Adrenal gland (tissue), 12 donors: ENCODE results near the gene MRPL54. TPM values are rescaled to one million over a fixed set of nuclear protein-coding genes. Genes with fewer than 3 reads are reported as not detected.
"Not testable (repeated sequence)": the region's sequence is repeated elsewhere in the genome, so short reads cannot be mapped to it uniquely, and the experiment has no call there.

Experiments used
- DNase-seq, 7 donors: peaks; one replicate each; pipeline ENCODE4 v3.0.0-alpha.2; 2019 to 2020
- H3K27ac ChIP-seq, 5 donors: fragments of 200-600 bp; sonication (generic) in 4 of 5; 1 replicate in 3 of 5; 2 replicates in 2 of 5; pipeline versions ENCODE4 v1.5.1 to v1.8.0; 2016 to 2020; ENCODE audit warnings: mild to moderate bottlenecking in 1 of 5
- H3K27me3 ChIP-seq: fragments of 200-600 bp; 2 replicates; pipeline ENCODE4 v1.8.0; 2021
- H3K36me3 ChIP-seq, 2 donors: fragments of 200-600 bp; replicated peaks in 1 of 2; 1 replicate in 1 of 2; 2 replicates in 1 of 2; pipeline versions ENCODE4 v1.5.1 to v1.8.0; 2018 to 2022
- H3K4me1 ChIP-seq, 2 donors: fragments of 200-600 bp; replicated peaks in 1 of 2; 1 replicate in 1 of 2; 2 replicates in 1 of 2; pipeline versions ENCODE4 v1.5.1 to v1.8.0; 2018 to 2021
- H3K4me3 ChIP-seq, 4 donors: fragments of 200-600 bp; sonication (generic) in 3 of 4; one replicate each; pipeline ENCODE4 v1.5.1; 2016 to 2018
- H3K9me3 ChIP-seq, 3 donors: fragments of 200-600 bp; sonication (generic) in 1 of 3; replicated peaks in 1 of 3; 1 replicate in 2 of 3; 2 replicates in 1 of 3; pipeline versions ENCODE4 v1.5.1 to v1.8.0; 2016 to 2021
- POLR2A ChIP-seq, 2 donors: fragments of 450-650 bp; IDR thresholded peaks; one replicate each; pipeline ENCODE4 v1.6.1; 2017; ENCODE audit warnings: antibody characterized with exemption in 2 of 2, mild to moderate bottlenecking in 2 of 2, moderate library complexity in 1 of 2
- WGBS, 4 donors: extraction: QIAGEN DNeasy Blood & Tissue Kit in 2 of 4; methylation state at CpG; one replicate each; pipeline versions ENCODE4 v1.1.5 to v1.1.7; 2013 to 2017; 5-methylcytosine and 5-hydroxymethylcytosine counted together
- intact Hi-C, 2 donors: fragments of 100-400 bp; cut with DNase I; formaldehyde crosslinking; loops; one replicate each; pipeline versions ENCODE4 v1.14.1 to v1.15.0; 2022 to 2023
- polyA plus RNA-seq, 3 donors: library from polyadenylated mRNA; stranded (reverse); fragments of 200-250 nt in 2 of 3; fragments of 350-450 nt in 1 of 3; fragmentation: Illumina TruSeq in 1 of 3; extraction: RNeasy Lipid Tissue Mini Kit (QIAGEN cat#74804) in 1 of 3; gene quantifications; one replicate each; pipeline ENCODE4 v1.2.3, GENCODE V29; 2013 to 2014
- total RNA-seq, 9 donors: library from RNA; depleted of rRNA in 4 of 9; stranded (reverse); fragments of >200 nt in 4 of 9; fragments of 120-200 nt in 1 of 9; fragmentation: NEBNext Ultra II Directional in 1 of 9; extraction: Animal tissue kit (Norgen Biotek cat#: 25700) in 1 of 9; gene quantifications; one replicate each; pipeline versions ENCODE4 v1.1.0 to v1.2.4, GENCODE V29; 2013 to 2023
- TF ChIP-seq, protein P1 (sequence below), 6 experiments: fragments of 450-650 bp in 4 of 6; fragments of 200-600 bp in 2 of 6; sonication (generic) in 1 of 6; IDR thresholded peaks; 1 replicate in 5 of 6; 2 replicates in 1 of 6; pipeline versions ENCODE4 v1.5.1 to v1.8.0; 2016 to 2021; ENCODE audit warnings: antibody characterized with exemption in 6 of 6, mild to moderate bottlenecking in 2 of 6, moderate library complexity in 1 of 6
- donor health status: healthy with polysubstance abuse.
- donor health status: Bipolar disorder and iron deficiency.
- donor health status: DM: yes; HTN: yes; CAD: no.
- donor health status: DM: no; HTN: no; CAD: no.
- donor health status: DM: no; HTN: no; CAD: no.
- donor health status: DM: yes; HTN: yes; CAD: no.

Gene MRPL54
- total and polyA plus RNA-seq, 12 donors = 60.2 to 229 (median 107) TPM

GRCh38 chr19:3765121-3765520, 2.6 kb downstream of the MRPL54 start:
- no peak for DNase-seq
- intact Hi-C loops = no loop called here
- peaks cover 13 to 26% of the 10 kb centered on the region in 2 donors for H3K4me1 ChIP-seq
- TF ChIP-seq, protein P1, sequence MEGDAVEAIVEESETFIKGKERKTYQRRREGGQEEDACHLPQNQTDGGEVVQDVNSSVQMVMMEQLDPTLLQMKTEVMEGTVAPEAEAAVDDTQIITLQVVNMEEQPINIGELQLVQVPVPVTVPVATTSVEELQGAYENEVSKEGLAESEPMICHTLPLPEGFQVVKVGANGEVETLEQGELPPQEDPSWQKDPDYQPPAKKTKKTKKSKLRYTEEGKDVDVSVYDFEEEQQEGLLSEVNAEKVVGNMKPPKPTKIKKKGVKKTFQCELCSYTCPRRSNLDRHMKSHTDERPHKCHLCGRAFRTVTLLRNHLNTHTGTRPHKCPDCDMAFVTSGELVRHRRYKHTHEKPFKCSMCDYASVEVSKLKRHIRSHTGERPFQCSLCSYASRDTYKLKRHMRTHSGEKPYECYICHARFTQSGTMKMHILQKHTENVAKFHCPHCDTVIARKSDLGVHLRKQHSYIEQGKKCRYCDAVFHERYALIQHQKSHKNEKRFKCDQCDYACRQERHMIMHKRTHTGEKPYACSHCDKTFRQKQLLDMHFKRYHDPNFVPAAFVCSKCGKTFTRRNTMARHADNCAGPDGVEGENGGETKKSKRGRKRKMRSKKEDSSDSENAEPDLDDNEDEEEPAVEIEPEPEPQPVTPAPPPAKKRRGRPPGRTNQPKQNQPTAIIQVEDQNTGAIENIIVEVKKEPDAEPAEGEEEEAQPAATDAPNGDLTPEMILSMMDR (IDR thresholded peaks at IDR 0.05) = no peak
- TF ChIP-seq POLR2A (IDR thresholded peaks at IDR 0.05) = no peak
- no peaks in the 10 kb centered on the region for H3K27me3 ChIP-seq
- H3K27ac ChIP-seq = no peak overlapping the region
- WGBS, 4 donors = 91 to 96% (median 92%) methylated on average over 4 to 12 of the region's 12 CpGs
- H3K36me3 ChIP-seq = peaks cover 0 to 29% of the 10 kb centered on the region in 2 donors
- H3K9me3 ChIP-seq = no peaks in the 10 kb centered on the region
- H3K4me3 ChIP-seq = no peak overlapping the region

DNA sequence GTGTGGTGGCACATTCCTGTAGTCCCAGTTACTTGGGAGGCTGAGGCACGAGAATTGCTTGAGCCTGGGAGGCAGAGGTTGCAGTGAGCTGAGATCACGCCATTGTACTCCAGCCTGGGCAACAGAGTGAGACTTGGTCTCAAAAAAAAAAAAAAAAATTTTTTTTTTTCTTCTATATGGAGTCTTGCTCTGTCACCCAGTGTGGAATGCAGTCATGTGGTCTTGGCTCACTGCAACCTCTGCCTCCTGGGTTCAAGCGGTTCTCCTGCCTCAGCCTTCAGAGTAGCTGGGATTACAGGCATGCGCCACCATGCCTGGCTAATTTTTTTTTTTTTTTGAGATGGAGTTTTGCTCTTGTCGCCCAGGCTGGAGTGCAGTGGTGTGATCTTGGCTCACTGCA, 3.3 kb downstream of the MRPL54 start:
- H3K4me1 ChIP-seq = peaks cover 10 to 20% of the 10 kb centered on the region in 2 donors
- DNase-seq, H3K9me3 ChIP-seq, H3K27ac ChIP-seq, intact Hi-C loops, H3K27me3 ChIP-seq, H3K4me3 ChIP-seq: not testable (repeated sequence)
- 91 to 99% (median 95%) methylated on average over 5 of the region's 5 CpGs for WGBS, 4 donors
- peaks cover 0 to 29% of the 10 kb centered on the region in 2 donors for H3K36me3 ChIP-seq

DNA sequence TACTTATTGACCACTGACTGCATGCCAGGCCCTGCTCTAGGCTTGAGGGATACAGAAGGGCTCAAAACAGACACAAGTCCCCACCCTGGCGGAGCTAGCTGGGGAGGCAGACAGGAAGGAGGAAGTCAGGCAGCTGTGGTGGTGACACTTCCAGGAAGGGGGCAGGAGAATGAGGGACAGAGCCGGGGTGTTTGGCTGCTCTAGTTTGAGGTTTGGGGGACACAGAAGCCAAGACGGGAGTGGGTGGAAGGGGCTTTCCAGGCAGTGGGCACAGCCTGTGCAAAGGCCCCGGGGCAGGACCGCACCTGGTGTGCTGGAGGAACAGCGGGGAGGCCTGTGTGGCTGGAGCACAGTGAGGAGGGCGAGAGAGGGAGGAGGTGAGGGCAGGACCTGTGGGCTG, 4.0 kb downstream of the MRPL54 start:
- Histone ChIP-seq H3K4me1 (peaks cover 7 to 16% of the 10 kb centered on the region in 2 donors), H3K27me3 (no peaks in the 10 kb centered on the region), H3K36me3 (peaks cover 0 to 29% of the 10 kb centered on the region in 2 donors), H3K9me3 (no peaks in the 10 kb centered on the region), H3K27ac (no peak overlapping the region), H3K4me3 (no peak overlapping the region)
- DNase-seq = no peak
- TF ChIP-seq, protein P1 (IDR thresholded peaks at IDR 0.05) = no peak
- TF ChIP-seq POLR2A (IDR thresholded peaks at IDR 0.05) = no peak
- 79 to 93% (median 87%) methylated on average over 7 of the region's 7 CpGs for WGBS, 4 donors
- intact Hi-C loops = no loop called here

DNA sequence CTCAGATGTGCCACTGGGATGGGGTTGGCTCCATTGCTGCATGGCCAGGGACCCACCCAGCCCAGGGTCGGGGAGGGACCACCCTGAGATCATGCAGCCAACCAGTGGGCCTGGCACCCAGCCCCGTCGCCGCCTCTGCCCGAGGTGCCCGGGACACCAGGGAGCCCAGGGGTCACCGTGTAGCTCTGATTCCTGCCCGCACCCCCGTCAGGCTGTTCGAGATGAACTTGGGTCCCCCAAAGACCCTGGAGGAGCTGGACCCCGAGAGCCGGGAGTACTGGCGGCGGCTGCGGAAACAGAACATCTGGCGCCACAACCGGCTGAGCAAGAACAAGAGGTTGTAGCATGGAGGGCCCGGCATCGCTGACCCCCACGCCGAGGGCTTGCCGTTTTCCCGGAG, 4.6 kb downstream of the MRPL54 start:
- H3K4me1 ChIP-seq = peaks cover 7 to 11% of the 10 kb centered on the region in 2 donors
- intact Hi-C loops = no loop called here
- H3K4me3 ChIP-seq = no peak overlapping the region
- WGBS, 4 donors = 91 to 96% (median 93%) methylated on average over 16 to 23 of the region's 23 CpGs
- no peaks in the 10 kb centered on the region for H3K9me3 ChIP-seq
- DNase-seq = no peak
- TF ChIP-seq, protein P1 (IDR thresholded peaks at IDR 0.05) = no peak
- no peak for TF ChIP-seq POLR2A (IDR thresholded peaks at IDR 0.05)
- H3K27me3 ChIP-seq = no peaks in the 10 kb centered on the region
- H3K27ac ChIP-seq = no peak overlapping the region
- H3K36me3 ChIP-seq = peaks cover 0 to 29% of the 10 kb centered on the region in 2 donors

- no peak for DNase-seq
- TF ChIP-seq, protein P1 (IDR thresholded peaks at IDR 0.05) = no peak
- no peak for TF ChIP-seq POLR2A (IDR thresholded peaks at IDR 0.05)
- Histone ChIP-seq H3K27me3 (no peaks in the 10 kb centered on the region), H3K9me3 (no peaks in the 10 kb centered on the region), H3K4me1 (peaks cover 5 to 6% of the 10 kb centered on the region in 2 donors), H3K36me3 (peaks cover 0 to 29% of the 10 kb centered on the region in 2 donors), H3K4me3 (no peak overlapping the region), H3K27ac (no peak overlapping the region)
- 68 to 94% (median 88%) methylated on average over 7 to 25 of the region's 25 CpGs for WGBS, 4 donors
- intact Hi-C loops = no loop called here
Measured at GRCh38 chr19:3768015-3768747, 5.7 kb downstream of the MRPL54 start.
